GM19240 (cell line): Measurements from ENCODE around the gene GINS1.

Experiments
- DNase-seq: peaks from one replicate; pipeline ENCODE4 v3.0.0; 2011; ENCODE audit warnings: low spot score; ENCODE audit not compliant: insufficient read length

GINS1 gene

DNA sequence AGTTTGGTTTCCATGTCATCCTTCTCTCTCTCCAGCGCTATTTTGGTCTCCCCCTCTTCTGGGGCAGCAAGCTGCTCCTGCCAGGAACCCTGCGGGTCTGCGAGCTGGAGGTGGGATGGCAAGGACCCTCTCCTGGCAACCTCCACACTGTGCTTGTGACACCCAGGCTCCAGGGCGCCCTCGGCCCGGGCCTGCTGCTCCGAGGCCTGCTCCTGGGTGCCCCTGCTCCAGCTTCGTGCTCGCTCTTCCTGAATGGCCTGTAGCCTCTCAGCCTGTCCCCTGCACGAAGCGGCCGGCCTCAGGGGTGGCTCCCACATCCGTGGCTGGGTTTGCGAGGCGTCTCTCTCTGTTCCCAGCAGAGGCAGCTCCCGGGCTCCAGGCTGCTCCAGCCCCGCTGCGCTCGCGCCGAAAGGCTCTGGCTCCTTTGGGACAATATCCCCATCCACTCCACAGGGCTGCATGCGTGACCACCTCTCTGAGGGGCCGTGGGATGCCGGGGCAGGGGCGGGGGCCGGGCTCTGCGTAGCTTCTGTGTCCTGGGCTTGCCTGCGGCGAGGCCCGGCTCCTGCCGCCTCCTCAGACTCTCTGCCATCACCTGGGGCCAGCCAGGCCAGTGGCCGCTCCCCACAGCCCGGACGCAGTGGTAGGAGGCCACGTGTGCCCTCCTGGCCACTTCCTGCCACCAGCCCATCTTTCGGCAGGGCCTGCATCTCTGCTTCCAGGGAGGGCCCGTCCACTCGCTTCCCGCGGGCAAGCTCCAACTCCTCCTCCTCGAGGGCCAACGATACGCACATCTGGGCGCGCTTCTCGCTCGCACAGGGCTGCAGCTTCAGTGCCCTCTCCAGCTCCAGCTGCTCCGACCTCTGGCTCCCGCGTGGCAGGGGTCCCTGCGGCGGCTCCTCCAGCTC, 68.9 kb downstream of the GINS1 start:
- no peak for DNase-seq

DNA sequence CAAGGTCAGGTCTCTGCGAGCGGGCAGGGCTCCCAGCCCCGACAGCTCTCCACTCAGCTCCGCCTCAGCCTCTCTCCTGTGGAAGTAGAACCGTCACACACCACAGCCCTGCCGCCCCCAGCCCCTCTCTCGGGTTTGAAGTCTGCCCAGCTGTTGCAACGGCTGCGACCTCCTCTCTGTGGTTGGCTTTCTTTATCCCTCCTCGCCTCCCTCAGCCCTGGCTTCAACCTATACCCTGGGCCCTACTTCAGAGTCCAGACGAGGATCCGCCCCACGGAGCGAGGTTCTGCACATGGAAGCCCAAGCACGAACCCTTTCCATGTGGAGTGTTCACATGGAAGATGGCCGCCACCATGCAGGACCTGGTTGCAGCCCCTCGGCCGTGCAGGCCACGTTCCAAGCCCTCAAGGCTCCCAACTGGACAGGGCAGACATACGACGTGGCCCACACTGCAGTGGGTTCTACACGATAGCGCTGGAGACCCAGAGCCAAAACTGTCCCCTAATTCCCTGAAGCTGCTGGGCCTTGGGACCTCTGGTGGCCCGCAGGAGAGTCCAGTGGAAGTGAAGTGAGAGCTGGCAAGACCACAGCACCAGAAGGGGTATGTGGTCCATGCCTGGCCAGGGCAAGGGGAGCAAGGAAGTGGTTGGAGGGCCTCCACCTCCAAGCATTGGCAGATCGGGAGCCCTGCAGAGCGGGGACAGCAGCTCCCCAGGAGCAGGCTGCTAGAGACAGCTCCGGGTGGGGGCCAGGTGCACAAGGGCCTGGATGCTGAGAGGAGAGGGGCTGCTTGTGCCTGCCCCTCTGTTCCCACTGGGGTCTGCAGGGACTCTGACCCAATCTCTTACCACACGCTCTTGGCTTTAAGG, 69.8 kb downstream of the GINS1 start:
- DNase-seq: no peak

GRCh38 chr20:25478889-25479568, 71.6 kb downstream of the GINS1 start:
- DNase-seq: no peak

- DNase-seq: no peak
Measured at GRCh38 chr20:25479638-25480037, 72.2 kb downstream of the GINS1 start.

DNA sequence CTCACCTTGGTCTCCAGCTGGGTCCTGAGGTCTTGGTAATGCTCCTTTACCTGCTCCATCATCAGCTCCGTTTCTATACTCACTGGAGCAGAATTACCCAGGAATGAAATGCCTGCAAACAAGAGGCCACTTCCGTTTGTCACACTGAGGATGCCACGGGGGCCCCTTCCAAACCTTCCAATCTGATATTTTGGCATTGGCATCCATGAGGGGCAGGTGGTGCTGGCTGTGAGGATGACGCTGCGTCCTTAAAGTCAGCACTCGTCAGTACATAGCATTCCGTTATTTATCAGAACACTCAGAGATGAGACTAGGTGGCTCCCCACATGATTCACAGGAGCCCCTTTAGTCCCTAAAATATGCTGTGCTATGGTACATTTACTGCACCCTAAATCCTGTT, 72.7 kb downstream of the GINS1 start:
- no peak for DNase-seq

DNA sequence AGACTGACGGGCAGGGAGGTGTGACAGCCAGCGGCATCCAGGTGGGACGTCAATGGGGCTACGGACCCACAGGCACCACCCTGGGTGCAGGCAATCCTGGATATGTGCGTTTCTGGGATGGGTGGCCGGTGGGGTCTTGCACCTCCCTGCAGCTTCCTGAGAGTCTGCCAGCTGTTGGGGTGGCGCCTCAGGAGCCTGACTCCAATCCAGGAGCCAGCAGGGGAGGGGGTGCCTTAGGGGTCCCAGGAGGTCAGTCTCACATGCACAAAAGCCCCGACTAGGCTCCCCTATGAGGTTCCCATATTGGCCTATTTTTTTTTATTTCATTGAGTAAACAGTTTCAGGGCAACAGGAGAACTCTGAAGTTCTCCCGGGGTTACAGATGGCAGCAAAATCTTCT, 73.3 kb downstream of the GINS1 start:
- no peak for DNase-seq

DNA sequence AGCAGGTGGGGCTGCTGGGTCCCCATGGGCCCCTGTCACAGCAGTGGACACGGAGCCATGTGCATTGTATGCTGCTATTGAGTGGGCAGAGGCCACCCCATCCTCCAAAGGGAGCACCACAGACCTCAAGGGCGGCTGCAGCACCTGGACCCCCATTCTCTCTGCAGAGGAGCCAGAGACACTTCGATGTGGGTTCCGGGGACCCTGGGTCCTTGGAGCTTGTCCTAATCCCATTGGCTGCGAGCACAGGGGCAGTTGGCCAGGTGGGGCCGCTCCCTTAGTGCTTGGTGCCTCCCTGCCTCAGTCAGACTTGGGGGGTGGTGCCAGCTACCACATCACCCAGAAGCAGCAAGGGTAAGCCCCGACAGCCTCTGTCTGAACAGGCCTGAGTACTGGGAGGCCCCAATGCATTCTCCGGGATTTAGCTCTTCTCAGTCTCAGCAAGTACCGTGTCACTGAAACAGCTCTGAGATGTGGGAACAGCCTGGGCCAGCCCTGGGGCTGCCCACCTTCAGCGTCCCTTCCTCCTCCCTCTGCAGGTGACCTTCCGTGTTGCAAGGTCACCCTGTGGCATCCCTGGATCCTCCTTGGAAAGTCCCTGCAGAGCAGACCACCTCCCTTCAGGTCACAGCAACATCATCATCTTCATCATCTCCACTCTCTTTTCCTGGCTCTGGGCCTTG, 73.9 kb downstream of the GINS1 start:
- DNase-seq: no peak

DNA sequence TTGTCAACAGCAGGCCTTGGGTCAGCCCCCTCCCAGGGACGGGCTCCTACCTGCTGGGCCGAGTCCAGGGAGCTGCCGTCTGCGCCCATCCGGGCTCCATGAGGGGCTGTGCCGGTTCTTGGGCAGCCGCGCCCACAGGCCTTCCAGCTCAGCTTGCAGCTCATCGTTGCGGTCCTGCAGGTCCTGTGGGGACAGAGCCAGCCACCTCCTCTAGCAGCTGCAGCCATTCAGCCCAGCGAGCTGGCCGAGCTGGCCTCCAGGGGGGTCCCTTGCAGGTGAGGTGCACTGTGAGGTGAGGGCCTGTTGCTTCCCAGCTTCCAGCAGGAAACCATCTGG, 74.4 kb downstream of the GINS1 start:
- no peak for DNase-seq

GRCh38 chr20:25483431-25484132, 76.1 kb downstream of the GINS1 start:
- DNase-seq: no peak

DNA sequence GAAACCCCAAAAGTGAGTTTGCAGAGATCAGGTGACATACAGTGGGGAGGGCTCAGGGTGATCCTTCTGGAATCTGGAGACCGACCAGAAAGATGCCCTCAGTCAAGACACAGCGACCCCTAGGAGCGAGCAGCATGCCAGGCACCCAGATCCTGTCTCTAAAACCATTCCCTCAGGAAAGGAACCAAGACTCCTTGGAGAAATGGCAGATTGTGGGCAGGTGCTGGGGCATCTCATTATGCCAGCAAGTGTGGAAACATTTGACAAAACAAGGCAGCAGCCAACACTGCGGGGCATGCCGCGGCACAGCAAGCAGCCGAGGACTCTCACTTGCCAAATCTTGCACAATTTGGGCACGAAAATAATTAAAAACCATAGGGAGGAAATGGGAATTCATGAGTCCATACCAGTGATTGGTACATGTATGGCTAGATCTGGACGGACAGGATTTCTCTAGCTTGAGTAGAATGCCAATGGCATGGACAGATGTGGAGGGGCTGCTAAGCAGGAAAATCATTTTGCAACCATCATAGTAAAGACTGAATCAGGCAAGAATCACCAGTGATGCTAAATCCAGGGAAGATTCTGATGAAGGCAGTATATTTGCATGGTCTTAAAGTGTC, 76.9 kb downstream of the GINS1 start:
- no peak for DNase-seq

DNA sequence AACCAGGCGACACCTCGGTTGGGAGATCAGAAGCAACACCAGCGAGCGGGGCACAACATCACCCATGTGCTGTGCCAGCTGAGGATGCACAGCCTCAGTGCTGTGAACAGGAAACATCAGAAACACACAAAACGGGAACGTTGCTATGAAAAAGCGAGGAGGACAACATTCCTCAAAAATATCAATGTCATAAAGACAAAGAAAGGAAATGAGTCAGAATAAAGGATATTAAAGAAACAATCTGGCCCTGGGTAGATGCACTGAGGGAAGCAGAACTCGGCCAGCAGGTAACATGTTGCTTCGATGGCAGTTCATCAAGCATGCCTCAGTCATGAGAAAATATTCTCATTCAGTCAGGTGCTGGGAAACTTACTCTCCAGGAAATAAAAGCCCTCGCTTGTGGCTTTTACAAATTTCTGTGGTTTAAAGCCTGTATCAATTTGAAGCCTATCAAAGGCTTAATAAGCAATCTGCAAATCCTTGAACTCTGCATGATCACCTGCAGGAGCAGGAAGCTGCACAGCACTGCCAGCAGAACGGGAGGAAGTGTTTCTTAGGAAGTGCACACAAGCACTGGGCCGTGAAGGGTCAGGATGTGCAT, 77.5 kb downstream of the GINS1 start:
- DNase-seq: no peak

DNA sequence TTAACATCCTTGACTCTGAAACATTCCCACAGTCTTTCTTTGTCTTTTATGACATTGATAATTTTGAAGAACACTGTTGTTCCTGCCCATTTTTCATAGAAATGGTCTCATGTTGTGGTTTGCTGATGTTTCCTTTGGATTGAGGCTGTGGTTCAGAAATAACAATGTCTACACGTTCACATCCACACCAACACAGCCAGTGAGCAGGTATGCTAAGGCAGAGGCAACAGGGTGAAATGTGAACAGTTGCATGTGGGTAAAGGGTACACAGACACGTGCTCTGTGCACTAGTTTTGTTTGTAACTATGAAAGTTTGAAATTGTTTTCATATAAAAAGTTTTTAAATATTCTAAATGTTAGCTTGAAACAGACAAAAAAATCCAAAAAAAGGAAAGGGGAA, 78.4 kb downstream of the GINS1 start:
- no peak for DNase-seq

DNA sequence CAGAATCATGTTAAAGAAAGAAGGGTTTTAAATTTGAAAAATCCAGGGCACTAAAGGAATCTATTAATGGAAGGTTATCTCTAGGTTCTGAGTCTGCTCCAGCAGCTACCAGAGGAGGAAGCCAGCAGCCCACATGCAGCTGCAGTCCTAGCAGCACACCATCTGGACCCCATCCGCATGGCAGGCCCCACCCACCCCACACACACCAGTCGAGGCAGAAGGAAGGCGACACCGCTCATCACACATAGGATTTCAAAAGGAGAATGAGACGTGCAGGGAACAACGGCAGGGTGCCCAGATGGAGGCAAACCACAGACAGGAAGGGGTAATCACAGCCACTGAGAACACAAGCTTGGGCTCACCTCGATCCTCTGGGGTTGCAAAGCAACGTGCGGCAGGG, 78.9 kb downstream of the GINS1 start:
- DNase-seq: no peak

GRCh38 chr20:25487306-25487705, 79.8 kb downstream of the GINS1 start:
- DNase-seq: no peak

- DNase-seq: no peak
Measured at GRCh38 chr20:25487975-25488374, 80.5 kb downstream of the GINS1 start.

DNA sequence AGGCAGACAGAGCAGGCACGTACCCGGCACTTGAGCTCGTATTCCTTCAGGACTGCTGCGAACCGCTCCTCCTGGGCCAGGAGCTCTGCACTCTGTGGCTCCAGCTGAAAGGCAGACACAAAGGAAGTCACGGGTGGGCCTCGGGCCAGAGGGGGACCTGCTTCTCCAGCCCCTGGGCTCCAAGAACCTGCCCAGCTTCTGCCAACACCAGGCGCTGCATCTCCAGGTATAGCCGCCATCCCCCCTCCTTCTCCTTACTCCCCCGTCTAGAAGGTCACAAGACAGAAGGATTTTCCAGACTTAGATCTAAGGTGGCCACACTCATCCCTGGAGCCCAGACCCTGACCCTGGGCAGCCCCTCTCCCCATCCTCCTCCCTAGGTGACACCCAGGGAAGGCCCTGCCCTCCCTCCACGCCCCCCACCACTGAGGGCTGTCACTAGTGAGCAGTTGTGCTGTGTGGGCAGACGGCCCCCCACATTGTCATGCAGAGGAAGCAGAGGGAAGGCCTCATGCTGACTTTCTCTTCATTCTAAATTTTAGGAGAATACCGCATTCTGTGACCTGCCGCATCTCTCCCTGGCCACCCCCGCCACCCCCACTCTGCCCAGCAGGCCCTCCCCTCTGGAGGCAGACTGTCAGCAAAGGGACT, 81.9 kb downstream of the GINS1 start:
- DNase-seq: no peak

DNA sequence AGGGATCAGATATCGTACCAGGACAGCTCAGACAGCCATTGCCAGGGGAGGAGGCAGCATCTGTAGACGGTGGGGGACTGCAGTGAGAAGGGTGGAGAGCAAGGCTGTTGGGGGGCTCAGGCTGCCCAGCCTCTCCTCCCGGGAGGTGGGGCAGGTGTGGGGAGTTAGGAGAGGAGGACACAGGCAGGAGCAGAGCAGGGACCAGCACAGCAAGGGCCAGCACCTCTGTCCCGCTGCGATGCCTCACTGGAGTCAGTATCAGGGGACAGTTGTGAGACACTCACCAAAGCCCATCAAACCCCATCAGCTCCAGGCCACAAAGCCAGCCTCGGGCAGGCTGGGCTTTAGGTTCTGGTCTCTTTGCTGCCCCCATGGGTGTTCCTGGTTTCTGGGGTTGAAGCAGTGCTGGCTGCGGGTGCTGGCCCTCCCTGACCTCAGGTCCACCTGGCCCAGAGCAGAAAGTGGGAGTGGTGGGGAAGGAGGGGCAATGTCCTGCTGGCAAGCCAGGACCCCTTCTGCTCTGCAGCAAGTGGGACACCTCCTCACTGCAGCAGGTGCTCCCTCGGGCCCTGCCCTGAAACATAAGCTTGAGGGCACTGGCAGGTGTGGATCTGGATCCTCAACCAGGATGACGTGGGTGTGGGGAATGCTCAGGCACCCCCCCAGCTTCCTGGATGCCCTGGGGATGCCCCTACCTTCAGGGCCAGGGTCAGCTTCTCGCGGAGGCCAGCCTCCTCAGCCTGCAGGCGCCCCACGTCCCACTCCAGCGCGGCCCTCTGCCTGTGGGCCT, 83.4 kb downstream of the GINS1 start:
- no peak for DNase-seq

GRCh38 chr20:25491446-25492038, 84.1 kb downstream of the GINS1 start:
- no peak for DNase-seq
